Mesenchymal stem cell (in vitro differentiated cells and primary cell): ENCODE data around the gene CYP27A1.
"Not testable (repeated sequence)": the region's sequence is repeated elsewhere in the genome, so short reads cannot be mapped to it uniquely, and the experiment has no call there.

Experiments used
- DNase-seq: peaks from one replicate; pipeline ENCODE4 v3.0.0-alpha.2; 2013
- H2AFZ ChIP-seq: one replicate; pipeline ENCODE4 v1.6.1; 2013; ENCODE audit warnings: low read depth, mild to moderate bottlenecking, control low read depth, inconsistent platforms, low read length, moderate library complexity
- H2AK5ac ChIP-seq: 2 replicates; pipeline ENCODE4 v1.6.1; 2013; ENCODE audit warnings: low read length, moderate library complexity, mild to moderate bottlenecking, inconsistent platforms; ENCODE audit not compliant: severe bottlenecking
- H2BK120ac ChIP-seq: one replicate; pipeline ENCODE4 v1.6.1; 2013; ENCODE audit warnings: low read depth, mild to moderate bottlenecking, inconsistent platforms, low read length, moderate library complexity
- H2BK12ac ChIP-seq, 2 experiments: one replicate each; pipeline ENCODE4 v1.6.1; 2013; ENCODE audit warnings: inconsistent platforms in 2 of 2, low read length in 2 of 2, mild to moderate bottlenecking in 2 of 2, moderate library complexity in 2 of 2, control low read depth in 1 of 2
- H2BK15ac ChIP-seq: one replicate; pipeline ENCODE4 v1.6.1; 2013; ENCODE audit warnings: mild to moderate bottlenecking, low read depth, inconsistent platforms; ENCODE audit not compliant: poor library complexity, severe bottlenecking
- H2BK5ac ChIP-seq: 2 replicates; pipeline ENCODE4 v1.6.1; 2013; ENCODE audit warnings: low read depth, mild to moderate bottlenecking, low read length, control low read depth, inconsistent platforms; ENCODE audit not compliant: poor library complexity, severe bottlenecking
- H3K14ac ChIP-seq, 2 experiments: one replicate each; pipeline ENCODE4 v1.6.1; 2013; ENCODE audit warnings: inconsistent platforms in 2 of 2, low read length in 2 of 2, control low read depth in 1 of 2, mild to moderate bottlenecking in 1 of 2, moderate library complexity in 1 of 2
- H3K18ac ChIP-seq, 2 experiments: one replicate each; pipeline ENCODE4 v1.6.1; 2013; ENCODE audit warnings: inconsistent platforms in 2 of 2, low read length in 2 of 2, control low read depth in 1 of 2, low read depth in 1 of 2, mild to moderate bottlenecking in 1 of 2
- H3K23ac ChIP-seq, 2 experiments: one replicate each; pipeline ENCODE4 v1.6.1; 2013; ENCODE audit warnings: inconsistent platforms in 2 of 2, low read length in 2 of 2, mild to moderate bottlenecking in 2 of 2, moderate library complexity in 2 of 2, control low read depth in 1 of 2
- H3K27ac ChIP-seq: 2 replicates; pipeline ENCODE4 v1.5.1; 2013; ENCODE audit warnings: mild to moderate bottlenecking, moderate library complexity, low read length, control low read depth, inconsistent platforms; ENCODE audit not compliant: poor library complexity, severe bottlenecking
- H3K27me3 ChIP-seq, 2 experiments: 2 replicates each; pipeline versions ENCODE4 v1.6.1 to v1.7.0; 2013; ENCODE audit warnings: low read length in 2 of 2, mild to moderate bottlenecking in 2 of 2, moderate library complexity in 2 of 2, control low read depth in 1 of 2, inconsistent platforms in 1 of 2; ENCODE audit not compliant: control insufficient read depth in 1 of 2, insufficient read depth in 1 of 2
- H3K36me3 ChIP-seq, 2 experiments: 2 replicates each; pipeline versions ENCODE4 v1.6.1 to v1.7.0; 2013; ENCODE audit warnings: low read length in 2 of 2, control low read depth in 1 of 2, inconsistent platforms in 1 of 2, low read depth in 1 of 2, mild to moderate bottlenecking in 1 of 2; ENCODE audit not compliant: insufficient read depth in 2 of 2, control insufficient read depth in 1 of 2
- H3K4ac ChIP-seq, 2 experiments: one replicate each; pipeline ENCODE4 v1.6.1; 2013; ENCODE audit warnings: inconsistent platforms in 2 of 2, low read length in 2 of 2, mild to moderate bottlenecking in 2 of 2, moderate library complexity in 2 of 2, control low read depth in 1 of 2, low read depth in 1 of 2
- H3K4me1 ChIP-seq: 2 replicates; pipeline ENCODE4 v1.6.1; 2013; ENCODE audit warnings: low read depth, low read length, control low read depth; ENCODE audit not compliant: control insufficient read depth, insufficient read depth
- H3K4me2 ChIP-seq: 2 replicates; pipeline ENCODE4 v1.6.1; 2013; ENCODE audit warnings: low read length, mild to moderate bottlenecking, inconsistent platforms; ENCODE audit not compliant: poor library complexity, severe bottlenecking
- H3K4me3 ChIP-seq, 2 experiments: 2 replicates each; pipeline versions ENCODE4 v1.5.1 to v1.7.0; 2013; ENCODE audit warnings: low read length in 2 of 2, mild to moderate bottlenecking in 2 of 2, control low read depth in 1 of 2, low read depth in 1 of 2; ENCODE audit not compliant: insufficient read depth in 1 of 2
- H3K79me1 ChIP-seq: replicated peaks from 2 replicates; pipeline ENCODE4 v1.6.1; 2013; ENCODE audit warnings: mild to moderate bottlenecking, control low read depth, low read length, inconsistent platforms; ENCODE audit not compliant: poor library complexity, severe bottlenecking
- H3K9ac ChIP-seq: 2 replicates; pipeline ENCODE4 v1.7.0; 2013; ENCODE audit warnings: mild to moderate bottlenecking, low read length, moderate library complexity
- H3K9me3 ChIP-seq: 2 replicates; pipeline ENCODE4 v1.7.0; 2013; ENCODE audit warnings: mild to moderate bottlenecking, low read length; ENCODE audit not compliant: control insufficient read depth
- H4K8ac ChIP-seq: one replicate; pipeline ENCODE4 v1.6.1; 2013; ENCODE audit warnings: inconsistent platforms, mild to moderate bottlenecking, low read length, moderate library complexity
- H4K91ac ChIP-seq: one replicate; pipeline ENCODE4 v1.6.1; 2013; ENCODE audit warnings: mild to moderate bottlenecking, low read length, inconsistent platforms
- WGBS: methylation state at CpG from one replicate; pipeline ENCODE4 v1.1.7; 2013; ENCODE audit warnings: mixed read lengths; 5-methylcytosine and 5-hydroxymethylcytosine counted together

Gene CYP27A1

GRCh38 chr2:218755567-218756404, 26.2 kb upstream of the CYP27A1 start:
- Histone ChIP-seq H3K4ac (no peak overlapping the region), H3K27me3 (no peaks in the 10 kb centered on the region), H2BK120ac (no peak overlapping the region), H3K4me1 (no peaks in the 10 kb centered on the region), H2AK5ac (no peak overlapping the region), H4K8ac (no peak overlapping the region), H2BK15ac (no peak overlapping the region), H2AFZ (no peak overlapping the region), H3K9me3 (no peaks in the 10 kb centered on the region), H2BK5ac (no peak overlapping the region), H3K4me3 (no peak overlapping the region), H3K18ac (no peak overlapping the region), H3K14ac (no peak overlapping the region), H3K79me1 (peaks cover 2% of the 10 kb centered on the region), H3K23ac (no peak overlapping the region), H3K36me3 (peaks cover 49 to 64% of the 10 kb centered on the region in 2 experiments), H3K4me2 (no peak overlapping the region), H3K9ac (no peak overlapping the region), H4K91ac (no peak overlapping the region), H3K27ac (no peak overlapping the region), H2BK12ac (no peak overlapping the region)
- WGBS, result 97% methylated on average over 9 of the region's 10 CpGs
- no peak for DNase-seq

DNA sequence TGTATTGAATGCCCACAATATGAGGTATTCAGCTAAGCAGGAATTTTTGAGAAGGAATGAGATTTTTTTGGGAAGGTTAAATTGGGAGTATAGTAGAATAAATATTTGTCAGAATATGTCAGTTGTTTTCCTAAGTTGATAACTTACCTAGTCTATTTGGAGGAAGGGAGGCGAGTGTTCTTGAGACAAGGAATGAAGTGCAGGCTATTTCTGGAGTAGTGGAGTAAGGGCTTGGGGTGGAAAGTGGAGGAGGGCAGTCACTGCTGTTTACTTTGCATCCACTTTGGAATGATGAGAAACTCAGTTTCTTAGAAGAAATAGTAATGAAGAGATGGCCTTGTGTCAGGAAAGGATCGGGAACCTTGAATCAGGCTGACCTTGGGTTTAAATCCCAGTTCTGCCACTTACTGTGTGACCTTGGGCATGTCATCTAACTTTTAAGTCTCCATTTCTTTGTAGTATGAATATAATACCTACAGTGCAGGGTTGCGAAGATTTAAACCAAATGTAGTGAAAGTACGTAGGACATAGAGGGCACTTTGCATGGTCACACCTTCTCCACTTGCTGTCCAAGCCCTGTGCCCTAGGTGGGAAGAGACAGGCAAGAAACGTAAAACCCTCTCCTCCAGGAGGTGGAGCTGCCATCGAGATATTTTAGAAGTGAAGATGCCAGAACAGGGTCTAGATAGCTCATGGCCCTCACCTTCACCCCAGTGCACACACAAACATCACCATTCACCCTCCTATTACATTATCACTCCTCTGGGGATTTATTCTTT, 25.2 kb upstream of the CYP27A1 start:
- H3K4me3 ChIP-seq, result no peak overlapping the region
- H3K4me2 ChIP-seq, result no peak overlapping the region
- H3K4me1 ChIP-seq, result no peaks in the 10 kb centered on the region
- H4K91ac ChIP-seq, result no peak overlapping the region
- no peak overlapping the region for H3K18ac ChIP-seq
- H3K4ac ChIP-seq, result no peak overlapping the region
- H2BK5ac ChIP-seq, result no peak overlapping the region
- no peak overlapping the region for H2BK15ac ChIP-seq
- WGBS, result 90% methylated on average over 6 of the region's 6 CpGs
- no peaks in the 10 kb centered on the region for H3K9me3 ChIP-seq
- no peak overlapping the region for H3K23ac ChIP-seq
- peaks cover 2% of the 10 kb centered on the region for H3K79me1 ChIP-seq
- H2AK5ac ChIP-seq, result no peak overlapping the region
- H2AFZ ChIP-seq, result no peak overlapping the region
- no peaks in the 10 kb centered on the region for H3K27me3 ChIP-seq
- no peak overlapping the region for H2BK120ac ChIP-seq
- H4K8ac ChIP-seq, result no peak overlapping the region
- H3K9ac ChIP-seq, result no peak overlapping the region
- DNase-seq, result no peak
- H3K36me3 ChIP-seq, result peaks cover 47 to 55% of the 10 kb centered on the region in 2 experiments
- H2BK12ac ChIP-seq, result no peak overlapping the region
- H3K14ac ChIP-seq, result no peak overlapping the region
- no peak overlapping the region for H3K27ac ChIP-seq

- H3K4ac ChIP-seq, result no peak overlapping the region
- 97% methylated on average over 2 of the region's 2 CpGs for WGBS
Observed at GRCh38 chr2:218761795-218762194, 20.2 kb upstream of the CYP27A1 start.

DNA sequence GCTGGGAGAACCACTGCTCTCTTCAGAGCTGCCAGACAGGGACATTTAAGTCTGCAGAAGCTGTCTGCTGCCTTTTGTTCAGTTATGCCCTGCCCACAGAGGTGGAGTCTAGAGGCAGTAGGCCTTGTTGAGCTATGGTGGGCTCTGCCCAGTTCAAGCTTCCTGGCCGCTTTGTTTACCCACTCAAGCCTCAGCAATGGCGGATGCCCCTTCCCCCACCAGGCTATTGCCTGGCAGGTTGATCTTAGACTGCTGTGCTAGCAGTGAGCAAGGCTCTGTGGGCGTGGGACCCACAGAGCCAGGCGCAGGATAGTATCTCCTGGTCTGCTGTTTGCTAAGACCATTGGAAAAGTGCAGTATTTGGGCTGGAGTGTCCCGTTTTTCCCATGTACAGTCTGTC, 9.2 kb upstream of the CYP27A1 start:
- not testable (repeated sequence) for H2AK5ac ChIP-seq, H3K4me2 ChIP-seq, H4K91ac ChIP-seq, H3K27ac ChIP-seq, H3K14ac ChIP-seq, H2BK12ac ChIP-seq, H3K4me1 ChIP-seq, H3K23ac ChIP-seq, H3K9ac ChIP-seq, H3K4me3 ChIP-seq, DNase-seq, H3K27me3 ChIP-seq, H3K18ac ChIP-seq, H3K36me3 ChIP-seq, H2BK15ac ChIP-seq, H3K4ac ChIP-seq, H2AFZ ChIP-seq, H3K79me1 ChIP-seq, H2BK120ac ChIP-seq, H2BK5ac ChIP-seq, H4K8ac ChIP-seq
- 96% methylated on average over 5 of the region's 5 CpGs for WGBS
- peaks cover 15% of the 10 kb centered on the region for H3K9me3 ChIP-seq

More at GRCh38 chr2:218761795-218762194, 20.2 kb upstream of the CYP27A1 start:
- DNase-seq, result no peak
- Histone ChIP-seq H3K4me1 (no peaks in the 10 kb centered on the region), H4K91ac (no peak overlapping the region), H3K27ac (no peak overlapping the region), H3K18ac (no peak overlapping the region), H3K23ac (no peak overlapping the region), H3K9ac (no peak overlapping the region), H3K36me3 (peaks cover 8 to 11% of the 10 kb centered on the region in 2 experiments), H3K14ac (no peak overlapping the region), H2BK12ac (no peak overlapping the region), H2AK5ac (no peak overlapping the region), H2BK5ac (no peak overlapping the region), H2BK15ac (no peak overlapping the region), H3K4me2 (no peak overlapping the region), H3K4me3 (no peak overlapping the region), H3K79me1 (no peaks in the 10 kb centered on the region), H2AFZ (no peak overlapping the region), H3K9me3 (no peaks in the 10 kb centered on the region), H2BK120ac (no peak overlapping the region), H3K27me3 (no peaks in the 10 kb centered on the region), H4K8ac (no peak overlapping the region)
